ENCODE data around the gene PHOX2A.
"Not testable (repeated sequence)": the region's sequence is repeated elsewhere in the genome, so short reads cannot be mapped to it uniquely, and the experiment has no call there.

PHOX2A gene

DNA sequence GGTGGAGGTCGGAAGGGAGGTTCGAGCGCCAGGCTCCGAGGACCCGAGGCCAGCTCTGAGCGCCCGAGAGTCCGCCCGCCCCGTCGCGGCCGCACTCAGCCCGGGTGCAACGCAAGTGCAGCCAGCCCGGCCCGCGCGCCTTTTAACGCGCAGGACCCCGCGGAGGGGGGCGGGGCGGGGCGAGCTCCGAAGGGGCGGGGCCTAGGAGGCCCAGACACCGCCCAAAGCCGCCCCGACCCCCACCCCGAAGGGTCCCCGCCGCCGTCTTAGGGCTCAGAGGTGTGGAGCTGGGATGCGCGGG, at the start of gene PHOX2A:
Gene PHOX2A (minus strand): TSS at position 117 of the 301 bp plus-strand sequence. CDS start 172 bp downstream, outside the sequence.
- DNase-seq (ENCODE audit: insufficient read length, low spot score) (no peak), FAIRE-seq (no peak)

- FAIRE-seq (no peak), DNase-seq (ENCODE audit: insufficient read length, low spot score) (no peak)
Observed at GRCh38 chr11:72293391-72293790, 49.4 kb upstream of the PHOX2A start.

DNA sequence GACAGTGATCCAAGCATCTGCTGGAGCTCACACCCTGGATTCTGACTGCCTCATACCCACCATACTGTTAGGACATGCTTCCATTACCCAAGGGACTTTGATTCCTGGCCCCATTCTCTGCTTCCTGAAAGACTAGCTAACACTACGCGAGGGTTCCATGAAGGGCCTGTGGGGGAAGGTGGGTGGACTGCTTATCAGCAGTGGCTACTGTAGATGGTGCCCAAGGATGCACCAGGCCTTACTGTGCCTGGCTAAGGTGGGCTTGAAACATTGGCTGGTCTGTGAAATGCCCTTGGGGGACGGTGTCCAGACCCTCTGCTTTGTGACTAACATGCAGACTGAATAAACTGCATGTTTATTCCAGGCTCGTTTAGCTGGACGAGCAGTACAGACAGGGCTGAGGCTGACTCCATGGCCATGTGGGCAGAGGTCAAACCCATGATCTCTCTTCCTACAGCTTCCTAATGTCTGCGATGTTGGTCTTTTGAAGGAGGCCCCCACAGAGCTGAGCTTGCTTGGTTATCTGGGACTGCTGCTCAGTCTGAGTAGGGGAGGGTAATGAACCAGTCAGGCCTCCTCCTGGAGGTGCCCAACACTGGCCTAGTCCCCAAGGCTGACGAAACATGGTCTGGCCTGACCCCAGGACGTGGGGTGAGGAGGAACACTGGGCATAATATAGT, 48.3 kb upstream of the PHOX2A start:
- DNase-seq (ENCODE audit: insufficient read length, low spot score) (no peak), FAIRE-seq (no peak)

GRCh38 chr11:72290741-72291140, 46.8 kb upstream of the PHOX2A start:
- FAIRE-seq; DNase-seq (ENCODE audit: insufficient read length, low spot score): not testable (repeated sequence)

- FAIRE-seq = no peak
- DNase-seq (ENCODE audit: insufficient read length, low spot score) = no peak
Observed at GRCh38 chr11:72287293-72287692, 43.3 kb upstream of the PHOX2A start.

DNA sequence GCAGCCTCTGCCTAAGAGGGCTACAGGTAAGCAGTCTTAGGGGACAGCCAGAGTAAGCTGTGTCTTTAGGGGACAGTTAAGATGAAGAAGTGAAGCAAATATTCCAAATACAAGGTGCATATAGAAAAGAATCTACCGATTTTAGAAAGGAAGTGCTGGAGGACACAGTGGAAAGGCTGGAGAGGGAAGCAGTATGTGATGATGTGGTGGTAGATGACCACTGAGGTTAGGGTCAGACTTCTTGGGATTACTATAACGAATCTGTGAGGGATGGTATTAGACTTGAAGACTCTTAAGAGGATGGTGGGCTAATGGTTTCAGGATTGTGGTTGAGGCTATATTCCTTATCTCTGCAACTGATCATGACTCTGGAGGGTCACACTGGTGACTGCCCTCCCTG, 40.0 kb upstream of the PHOX2A start:
- DNase-seq (ENCODE audit: insufficient read length, low spot score) = no peak
- FAIRE-seq = no peak

DNA sequence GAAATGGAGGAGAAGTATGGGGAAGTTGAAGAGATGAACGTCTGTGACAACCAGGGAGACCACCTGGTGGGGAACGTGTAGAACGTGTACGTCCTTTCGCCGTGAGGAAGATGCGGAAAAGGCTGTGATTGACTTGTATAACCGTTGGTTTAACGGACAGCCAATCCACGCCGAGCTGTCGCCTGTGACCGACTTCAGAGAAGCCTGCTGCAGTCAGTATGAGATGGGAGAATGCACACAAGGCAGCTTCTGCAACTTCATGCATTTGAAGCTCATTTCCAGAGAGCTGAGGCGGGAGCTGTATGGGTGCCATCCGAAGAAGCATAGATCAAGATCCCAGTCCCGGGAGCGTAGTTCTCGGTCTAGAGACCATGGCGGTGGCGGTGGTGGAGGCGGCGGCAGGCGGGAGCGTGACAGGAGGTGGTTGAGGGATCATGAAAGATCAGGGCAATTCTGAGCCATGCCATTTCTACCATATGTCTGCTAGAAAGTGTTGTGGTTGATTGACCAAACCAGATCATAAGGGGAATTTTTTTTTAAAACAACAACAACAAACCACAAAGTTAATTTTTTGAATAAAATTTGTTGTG, 36.8 kb upstream of the PHOX2A start:
- DNase-seq (ENCODE audit: insufficient read length, low spot score) = no peak
- no peak for FAIRE-seq

- no peak for FAIRE-seq
- no peak for DNase-seq (ENCODE audit: insufficient read length, low spot score)
Observed at GRCh38 chr11:72280037-72280436, 36.1 kb upstream of the PHOX2A start.

DNA sequence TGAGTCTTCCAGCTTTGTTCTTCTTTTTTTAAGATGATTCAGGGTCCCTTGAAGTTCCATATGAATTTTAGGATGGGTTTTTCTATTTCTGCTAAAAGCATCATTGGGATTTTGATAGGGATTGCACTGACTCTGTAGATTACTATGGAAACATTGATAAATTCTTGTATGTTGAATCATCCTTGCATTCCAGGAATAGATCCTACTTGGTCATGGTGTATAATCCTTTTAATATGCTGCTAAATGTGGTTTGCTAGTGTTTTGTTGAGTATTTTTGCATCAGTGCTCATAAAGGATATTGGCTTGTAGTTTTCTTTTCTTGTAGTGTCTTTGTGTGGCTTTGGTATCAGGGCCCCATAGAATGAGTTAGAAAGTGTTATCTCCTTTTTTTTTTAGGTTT, 34.9 kb upstream of the PHOX2A start:
- DNase-seq (ENCODE audit: insufficient read length, low spot score) (no peak), FAIRE-seq (peak; percentile 76)

- DNase-seq (ENCODE audit: insufficient read length, low spot score) (no peak), FAIRE-seq (no peak)
Observed at GRCh38 chr11:72274435-72274834, 30.5 kb upstream of the PHOX2A start.

DNA sequence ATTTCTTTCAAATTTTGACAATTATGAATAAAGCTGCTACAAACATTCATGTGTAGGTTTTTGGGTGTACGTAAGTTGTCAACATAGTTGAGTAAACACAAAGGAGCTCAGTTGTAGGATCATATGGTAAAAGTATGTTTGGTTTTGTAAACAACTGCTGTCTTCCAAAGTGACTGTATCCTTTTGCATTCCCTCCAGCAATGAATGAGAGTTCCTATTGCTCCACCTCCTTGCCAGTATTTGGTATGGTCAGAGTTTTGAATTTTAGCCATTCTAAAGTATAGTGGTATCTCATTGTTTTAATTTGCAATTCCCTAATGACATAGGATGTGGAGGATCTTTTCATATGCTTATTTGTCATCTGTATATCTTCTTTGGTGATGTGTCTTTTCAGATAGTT, 28.0 kb upstream of the PHOX2A start:
- no peak for FAIRE-seq
- DNase-seq (ENCODE audit: insufficient read length, low spot score) = no peak

DNA sequence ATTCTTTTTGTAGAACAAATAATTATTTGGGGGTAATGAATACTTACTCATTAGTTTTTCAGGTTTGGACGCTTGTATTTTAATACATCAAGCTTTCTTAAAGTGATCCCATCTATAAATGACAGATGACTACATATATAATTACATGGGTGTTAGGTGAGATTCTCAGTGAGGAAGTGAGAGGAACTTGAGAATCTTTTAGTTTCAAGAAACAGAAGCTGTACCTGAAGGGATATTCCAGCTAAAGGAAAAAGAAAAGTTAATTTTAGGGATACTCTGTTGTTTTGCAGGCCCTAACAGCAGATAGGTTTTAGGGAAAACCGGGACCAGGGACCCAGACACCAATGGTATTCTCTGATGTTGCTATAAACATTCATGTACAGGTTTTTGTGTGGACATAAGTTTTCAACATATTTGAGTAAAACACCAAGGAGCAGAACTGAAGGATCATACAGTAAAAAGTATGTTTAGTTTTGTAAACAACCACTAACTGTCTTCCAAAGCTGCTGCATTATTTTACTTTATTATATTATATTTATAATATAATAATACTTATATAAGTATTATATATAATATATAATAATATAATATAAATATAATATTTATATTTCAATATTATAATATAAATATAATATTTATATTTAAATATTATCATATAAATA, 24.1 kb upstream of the PHOX2A start:
- FAIRE-seq (no peak), DNase-seq (ENCODE audit: insufficient read length, low spot score) (no peak)

- not testable (repeated sequence) for DNase-seq (ENCODE audit: insufficient read length, low spot score); FAIRE-seq
Observed at GRCh38 chr11:72266960-72267359, 23.0 kb upstream of the PHOX2A start.

DNA sequence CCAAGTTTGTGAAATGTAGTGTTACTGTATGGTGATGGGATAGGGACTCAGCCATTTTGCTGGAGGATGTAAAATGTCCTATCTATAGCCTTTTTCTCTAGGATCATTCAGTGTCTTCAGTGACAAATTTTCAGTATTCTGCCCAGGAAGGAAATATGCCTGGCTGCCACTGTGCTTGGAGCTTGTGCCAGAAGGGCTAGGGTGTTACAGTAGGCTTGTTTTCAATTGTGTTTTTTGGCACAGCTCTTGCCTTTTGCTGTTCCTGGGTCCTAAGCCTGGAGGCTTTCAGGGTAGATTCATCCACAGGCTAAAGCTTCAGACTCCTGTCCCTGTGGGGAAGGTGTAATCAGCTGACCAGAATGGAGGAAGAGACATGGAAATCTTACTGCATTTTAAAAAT, 22.0 kb upstream of the PHOX2A start:
- FAIRE-seq = no peak
- no peak for DNase-seq (ENCODE audit: insufficient read length, low spot score)

GRCh38 chr11:72263361-72263760, 19.4 kb upstream of the PHOX2A start:
- DNase-seq (ENCODE audit: insufficient read length, low spot score) = no peak
- FAIRE-seq = no peak

GRCh38 chr11:72260574-72260973, 16.6 kb upstream of the PHOX2A start:
- DNase-seq (ENCODE audit: insufficient read length, low spot score) (no peak), FAIRE-seq (no peak)

GRCh38 chr11:72259490-72259889, 15.5 kb upstream of the PHOX2A start:
- no peak for DNase-seq (ENCODE audit: insufficient read length, low spot score)
- no peak for FAIRE-seq

- no peak for DNase-seq (ENCODE audit: insufficient read length, low spot score)
Observed at GRCh38 chr11:72257570-72257969, 13.6 kb upstream of the PHOX2A start.

GRCh38 chr11:72254299-72254993, 10.5 kb upstream of the PHOX2A start:
- FAIRE-seq (no peak), DNase-seq (ENCODE audit: insufficient read length, low spot score) (no peak)

More at GRCh38 chr11:72257570-72257969, 13.6 kb upstream of the PHOX2A start:
- FAIRE-seq = no peak

GRCh38 chr11:72253392-72253791, 9.4 kb upstream of the PHOX2A start:
- no peak for FAIRE-seq
- DNase-seq (ENCODE audit: insufficient read length, low spot score) = no peak

GRCh38 chr11:72251614-72252013, 7.6 kb upstream of the PHOX2A start:
- FAIRE-seq = no peak
- no peak for DNase-seq (ENCODE audit: insufficient read length, low spot score)
